Motor neuron (in vitro differentiated cells): ENCODE results near the gene PARD3B. TPM values are rescaled to one million over a fixed set of nuclear protein-coding genes. Genes with fewer than 3 reads are reported as not detected.

Experiments used
- ATAC-seq, 8 experiments: fragments of 200-7000 bp; cut with Tn5 transposase; replicated peaks in 6 of 8; 2 replicates each; pipeline ENCODE4 v1.8.0; 2021; ENCODE audit warnings: mild to moderate bottlenecking in 8 of 8, moderate library complexity in 8 of 8
- H3K27ac ChIP-seq, 2 donors: fragments of 250-450 bp; sonication (Bioruptor Pico); 2 replicates each; pipeline ENCODE4 v1.9.0; 2021; ENCODE audit warnings: antibody characterized with exemption in 2 of 2, mild to moderate bottlenecking in 2 of 2, moderate library complexity in 1 of 2
- H3K4me1 ChIP-seq, 2 donors: fragments of 250-450 bp; sonication (Bioruptor Pico); replicated peaks in 1 of 2; 2 replicates each; pipeline ENCODE4 v1.6.1; 2021; ENCODE audit warnings: antibody characterized with exemption in 2 of 2, mild to moderate bottlenecking in 2 of 2, moderate library complexity in 1 of 2
- H3K4me3 ChIP-seq, 5 donors: fragments of 250-450 bp; sonication (Bioruptor Pico); 2 replicates each; pipeline ENCODE4 v1.9.0; 2021; ENCODE audit warnings: antibody characterized with exemption in 5 of 5, mild to moderate bottlenecking in 5 of 5, moderate library complexity in 4 of 5
- WGBS, 10 experiments: fragments of 450-650 bp; shearing (Covaris generic); methylation state at CpG; one replicate each; pipeline ENCODE4 v1.0.0; 2022; 5-methylcytosine and 5-hydroxymethylcytosine counted together
- in situ Hi-C, 9 experiments: fragments of 400-800 bp; cut with MboI; loops; one replicate each; pipeline ENCODE4 v1.15.0; 2021; ENCODE audit warnings: low sequenced_read_pairs in 9 of 9, low pct_unique_long_range_greater_than_20kb in 2 of 9; ENCODE audit not compliant: unreplicated experiment in 9 of 9
- total RNA-seq, 8 experiments: library from RNA; unstranded; fragments of 300-600 nt; gene quantifications; 2 replicates each; pipeline versions ENCODE4 v1.2.3 to v1.2.4, GENCODE V29; 2022

The PARD3B gene
- total RNA-seq, 8 experiments from 2014 or later = 3.1 to 24.3 (median 10.4) TPM

GRCh38 chr2:204517154-204517553 lies 28.1 kb upstream of the PARD3B start:
- peaks cover 0 to 17% of the 10 kb centered on the region in 2 donors for H3K4me1 ChIP-seq
- in situ Hi-C loops = no loop called here
- 76 to 100% (median 90%) methylated on average over 1 to 5 of the region's 5 CpGs for WGBS, 10 experiments
- no peak overlapping the region for H3K27ac ChIP-seq
- H3K4me3 ChIP-seq = no peak overlapping the region
- ATAC-seq = no peak

DNA sequence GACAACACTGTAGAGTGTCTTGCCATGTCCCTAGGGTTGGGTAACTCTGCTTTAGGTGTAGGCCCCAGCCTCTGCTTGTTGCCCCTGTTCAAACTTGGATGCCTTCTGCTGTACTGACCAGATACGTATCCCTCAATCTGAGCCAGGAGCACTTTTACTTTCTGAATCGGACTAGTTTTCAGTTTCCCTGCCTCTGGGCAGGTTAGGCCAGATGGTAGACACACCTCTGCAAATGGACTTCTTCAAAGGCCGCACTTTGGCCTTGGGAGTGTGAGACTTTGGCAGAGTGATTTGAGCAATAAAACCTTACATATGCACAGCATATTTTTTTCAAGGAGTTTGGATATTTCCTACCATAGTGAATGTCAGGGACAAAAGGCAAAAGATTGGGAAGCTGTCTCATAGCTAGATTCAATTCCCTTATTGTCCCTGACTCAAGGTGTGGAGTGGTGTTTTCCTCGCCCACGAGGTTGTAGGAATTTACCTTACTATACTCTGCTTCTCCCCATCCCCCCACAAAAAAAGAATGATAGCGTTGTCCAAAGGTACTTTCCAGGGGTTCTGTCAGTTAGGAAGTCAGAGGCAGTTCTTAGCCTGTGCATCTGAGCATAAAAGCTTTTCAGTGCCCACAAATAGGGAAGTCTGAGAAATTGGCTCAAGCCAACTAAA lies 15.3 kb upstream of the PARD3B start:
- no peak overlapping the region for H3K27ac ChIP-seq
- in situ Hi-C loops = no loop called here
- H3K4me1 ChIP-seq = no peaks in the 10 kb centered on the region
- no peak overlapping the region for H3K4me3 ChIP-seq
- 40 to 100% (median 83%) methylated on average over 1 to 5 of the region's 6 CpGs; no CpG with 5 or more reads in 1 of the 10 experiments for WGBS, 10 experiments
- peak in 2 of 8 experiments; percentile 76 to 91 for ATAC-seq

GRCh38 chr2:204530464-204530805 lies 14.8 kb upstream of the PARD3B start:
- H3K4me3 ChIP-seq = no peak overlapping the region
- H3K27ac ChIP-seq = no peak overlapping the region
- H3K4me1 ChIP-seq = no peaks in the 10 kb centered on the region
- no peak for ATAC-seq
- 67 to 100% (median 92%) methylated on average over 1 of the region's 1 CpG; no CpG with 5 or more reads in 4 of the 10 experiments for WGBS, 10 experiments
- in situ Hi-C loops = no loop called here

- WGBS, 10 experiments = 9 to 100% (median 84%) methylated on average over 2 to 5 of the region's 5 CpGs; no CpG with 5 or more reads in 1 of the 10 experiments
- no peak overlapping the region for H3K4me3 ChIP-seq
- in situ Hi-C loops = no loop called here
- H3K27ac ChIP-seq = no peak overlapping the region
- peak in 2 of 8 experiments; percentile 18 to 27 for ATAC-seq
- peaks cover 0 to 9% of the 10 kb centered on the region in 2 donors for H3K4me1 ChIP-seq
Observed at GRCh38 chr2:204533629-204534370, 11.5 kb upstream of the PARD3B start.

DNA sequence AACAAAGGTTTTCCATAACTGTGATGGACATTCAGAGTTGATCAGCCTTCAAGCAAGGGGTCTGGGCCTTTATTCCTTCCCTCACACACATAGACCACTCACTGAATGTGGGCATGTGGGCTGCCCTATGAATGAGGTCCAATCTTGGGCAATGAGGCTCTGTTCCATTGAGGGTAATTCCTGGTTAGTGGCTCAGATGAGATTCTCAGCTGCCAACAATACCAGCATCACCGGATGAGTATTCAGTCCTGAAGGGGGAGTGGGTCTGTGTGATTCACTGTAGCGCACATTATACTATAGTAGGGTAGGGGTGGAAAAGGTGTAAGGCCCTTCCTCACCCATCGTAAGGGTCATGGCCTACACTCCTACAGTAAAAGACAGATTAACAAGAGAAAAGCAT lies 9.9 kb upstream of the PARD3B start:
- H3K27ac ChIP-seq = no peak overlapping the region
- H3K4me3 ChIP-seq = no peak overlapping the region
- no peak for ATAC-seq
- 83 to 100% (median 95%) methylated on average over 1 to 2 of the region's 3 CpGs; no CpG with 5 or more reads in 3 of the 10 experiments for WGBS, 10 experiments
- in situ Hi-C loops = no loop called here
- peaks cover 0 to 9% of the 10 kb centered on the region in 2 donors for H3K4me1 ChIP-seq

- H3K4me3 ChIP-seq = no peak overlapping the region
- 50 to 100% (median 72%) methylated on average over 1 of the region's 1 CpG; no CpG with 5 or more reads in 6 of the 10 experiments for WGBS, 10 experiments
- peaks cover 0 to 9% of the 10 kb centered on the region in 2 donors for H3K4me1 ChIP-seq
- ATAC-seq = no peak
- H3K27ac ChIP-seq = no peak overlapping the region
- in situ Hi-C loops = no loop called here
Observed at GRCh38 chr2:204535764-204536163, 9.5 kb upstream of the PARD3B start.

DNA sequence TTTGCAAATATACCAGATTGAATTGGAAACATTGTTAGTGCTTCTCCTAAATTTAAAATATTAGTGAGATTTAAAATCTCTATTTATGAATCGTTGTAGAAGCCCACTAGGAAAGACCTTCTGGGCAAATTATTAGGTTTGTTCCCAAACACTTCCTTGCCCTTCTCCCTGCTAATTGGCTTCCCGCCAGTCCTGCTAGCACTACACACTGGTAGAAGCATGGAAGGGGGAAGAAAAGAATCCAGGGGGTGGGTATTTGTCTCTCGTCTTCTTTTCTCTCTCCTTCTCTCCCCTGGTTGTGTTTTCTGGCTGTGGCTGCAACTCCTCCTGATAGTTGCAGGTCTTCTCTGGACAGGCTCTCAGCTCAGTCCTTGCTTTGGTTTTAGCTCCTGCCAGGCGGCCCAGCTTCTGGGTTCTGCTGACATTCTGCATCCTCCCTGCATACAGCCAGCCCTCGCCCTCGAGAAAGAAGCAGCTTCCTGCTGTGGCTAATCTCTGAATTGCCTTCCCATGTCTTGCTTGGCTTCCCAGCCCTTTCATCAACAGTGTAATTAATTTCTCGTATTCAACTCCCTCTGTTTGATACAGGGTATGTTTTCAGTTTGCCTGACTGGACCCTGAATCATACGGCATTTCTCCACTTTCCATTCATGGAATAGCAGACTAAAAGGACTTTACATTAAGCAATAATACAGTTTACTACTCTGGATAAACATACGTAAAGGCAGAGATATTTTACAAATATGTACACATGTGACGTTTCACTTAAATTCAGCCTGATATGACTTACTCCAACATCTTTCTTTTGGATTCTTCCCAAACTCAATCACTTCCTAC lies 6.9 kb upstream of the PARD3B start:
- Histone ChIP-seq H3K4me3 (no peak overlapping the region), H3K27ac (no peak overlapping the region), H3K4me1 (peaks cover 0 to 9% of the 10 kb centered on the region in 2 donors)
- peak; percentile 30 to 93 (median 68) for ATAC-seq
- in situ Hi-C loops = no loop called here
- WGBS, 10 experiments = 9 to 70% (median 46%) methylated on average over 2 to 9 of the region's 10 CpGs; no CpG with 5 or more reads in 1 of the 10 experiments

GRCh38 chr2:204539019-204539385 lies 6.3 kb upstream of the PARD3B start:
- Histone ChIP-seq H3K4me1 (peaks cover 0 to 9% of the 10 kb centered on the region in 2 donors), H3K4me3 (no peak overlapping the region), H3K27ac (no peak overlapping the region)
- in situ Hi-C loops = no loop called here
- ATAC-seq = no peak
- 10 to 100% (median 96%) methylated on average over 1 of the region's 1 CpG; no CpG with 5 or more reads in 2 of the 10 experiments for WGBS, 10 experiments

DNA sequence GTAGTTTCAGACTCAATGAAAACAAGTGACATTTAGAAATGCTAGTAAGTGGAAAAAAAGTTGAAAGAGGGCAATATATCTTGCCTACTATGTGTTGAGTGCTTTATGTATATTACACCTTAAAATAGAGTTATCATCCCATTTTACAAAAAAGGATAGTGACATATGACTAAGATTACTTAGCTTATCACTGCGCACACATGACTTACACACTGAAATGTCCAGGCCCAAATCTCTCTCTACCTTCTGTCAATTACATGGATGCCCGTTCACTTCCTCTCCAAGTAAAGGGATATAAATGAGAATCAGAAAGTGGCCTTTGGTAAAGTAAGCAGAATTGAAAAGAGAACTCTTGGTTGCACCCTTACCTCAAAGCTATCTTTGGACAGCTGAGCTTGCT lies 3.6 kb upstream of the PARD3B start:
- ATAC-seq = no peak
- H3K4me1 ChIP-seq = peaks cover 0 to 15% of the 10 kb centered on the region in 2 donors
- H3K4me3 ChIP-seq = no peak overlapping the region
- 75 to 100% (median 100%) methylated on average over 1 to 2 of the region's 2 CpGs; no CpG with 5 or more reads in 1 of the 10 experiments for WGBS, 10 experiments
- H3K27ac ChIP-seq = no peak overlapping the region
- in situ Hi-C loops = loop anchor here in 1 of 9 experiments (10.0 kb wide), 1 partner anchor 207 kb away; no protein-coding TSS in a partner anchor

GRCh38 chr2:204542982-204543608 lies 2.2 kb upstream of the PARD3B start:
- H3K27ac ChIP-seq = no peak overlapping the region
- peaks cover 0 to 11% of the 10 kb centered on the region in 2 donors for H3K4me1 ChIP-seq
- in situ Hi-C loops = loop anchor here in 1 of 9 experiments (10.0 kb wide), 1 partner anchor 208 kb away; no protein-coding TSS in a partner anchor
- ATAC-seq = no peak
- 0 to 100% (median 86%) methylated on average over 1 to 4 of the region's 4 CpGs; no CpG with 5 or more reads in 1 of the 10 experiments for WGBS, 10 experiments
- H3K4me3 ChIP-seq = no peak overlapping the region

GRCh38 chr2:204545861-204546735 lies 823 bp downstream of the PARD3B start:
- Histone ChIP-seq H3K4me3 (peak overlapping the region; percentile 51 to 92 (median 70)), H3K4me1 (peaks cover 13 to 19% of the 10 kb centered on the region in 2 donors), H3K27ac (no peak overlapping the region)
- ATAC-seq = peak in 1 of 8 experiments; percentile 42
- in situ Hi-C loops = loop anchor here in 1 of 9 experiments (10.0 kb wide), 1 partner anchor 211 kb away; no protein-coding TSS in a partner anchor
- WGBS, 10 experiments = 0 to 64% (median 16%) methylated on average over 1 to 15 of the region's 45 CpGs; no CpG with 5 or more reads in 4 of the 10 experiments
